ENCODE data around the gene IFT27.

Gene IFT27

GRCh38 chr22:36796552-36797175, 20.7 kb upstream of the IFT27 start:
- no peak for DNase-seq

GRCh38 chr22:36795633-36796032, 19.7 kb upstream of the IFT27 start:
- DNase-seq: no peak

GRCh38 chr22:36790648-36791047, 14.7 kb upstream of the IFT27 start:
- no peak for DNase-seq

- no peak for DNase-seq
These were observed 11.5 kb upstream of the IFT27 start for GRCh38 chr22:36787204-36787988.

- DNase-seq: no peak
These were observed 7.8 kb upstream of the IFT27 start for GRCh38 chr22:36783743-36784142.

- peak; percentile 34 for DNase-seq
These were observed 6.0 kb upstream of the IFT27 start for GRCh38 chr22:36781656-36782627.

- no peak for DNase-seq
These were observed 2.1 kb upstream of the IFT27 start for GRCh38 chr22:36778020-36778419.

- no peak for DNase-seq
These were observed 803 bp upstream of the IFT27 start for GRCh38 chr22:36776722-36777121.

- DNase-seq: no peak
These were observed 344 bp downstream of the IFT27 start for GRCh38 chr22:36775586-36775963.

GRCh38 chr22:36773935-36774334, 2.0 kb downstream of the IFT27 start:
- DNase-seq: peak; percentile 1

- no peak for DNase-seq
These were observed 3.5 kb downstream of the IFT27 start for GRCh38 chr22:36772451-36772850.

GRCh38 chr22:36771356-36772063, 4.4 kb downstream of the IFT27 start:
- DNase-seq: no peak

- no peak for DNase-seq
These were observed 5.2 kb downstream of the IFT27 start for GRCh38 chr22:36770513-36771231.

GRCh38 chr22:36769541-36770512, 6.1 kb downstream of the IFT27 start:
- no peak for DNase-seq

- DNase-seq: no peak
These were observed 7.3 kb downstream of the IFT27 start for GRCh38 chr22:36768616-36769015.

- no peak for DNase-seq
These were observed 7.8 kb downstream of the IFT27 start for GRCh38 chr22:36768141-36768540.

- no peak for DNase-seq
These were observed 8.7 kb downstream of the IFT27 start for GRCh38 chr22:36767035-36767775.

GRCh38 chr22:36765943-36766450, 9.9 kb downstream of the IFT27 start:
- no peak for DNase-seq

- DNase-seq: no peak
These were observed 10.6 kb downstream of the IFT27 start for GRCh38 chr22:36765131-36765942.
